GM18870 (cell line): Measurements from ENCODE around the gene CRYBB3.
"Not testable (repeated sequence)": the region's sequence is repeated elsewhere in the genome, so short reads cannot be mapped to it uniquely, and the experiment has no call there.

Experiments used
- ATAC-seq: cut with Tn5 transposase; IDR thresholded peaks from one replicate; pipeline ENCODE4 v1.9.1; 2021; ENCODE audit warnings: moderate library complexity; ENCODE audit not compliant: unreplicated experiment

CRYBB3 gene

DNA sequence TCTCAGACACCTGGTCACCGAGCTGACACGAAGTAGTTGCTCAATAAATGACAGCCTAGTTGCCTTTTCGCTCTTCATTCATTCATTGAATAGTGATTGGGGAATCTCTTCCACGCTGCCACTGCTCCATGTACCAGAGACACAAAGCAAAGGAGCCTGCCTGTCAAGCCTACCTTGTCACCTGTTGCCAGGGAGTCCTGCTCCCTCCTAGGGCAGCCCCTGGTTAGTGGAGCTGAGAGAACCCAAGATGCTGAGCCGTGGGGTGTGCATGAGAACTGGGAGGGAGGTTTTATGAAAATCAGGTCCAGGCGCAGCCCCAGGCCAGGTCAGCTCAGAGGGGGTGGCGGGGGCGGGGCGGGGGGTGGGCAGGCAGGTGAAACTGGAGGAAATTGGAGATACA lies 38.4 kb downstream of the CRYBB3 start:
- ATAC-seq: not testable (repeated sequence)

DNA sequence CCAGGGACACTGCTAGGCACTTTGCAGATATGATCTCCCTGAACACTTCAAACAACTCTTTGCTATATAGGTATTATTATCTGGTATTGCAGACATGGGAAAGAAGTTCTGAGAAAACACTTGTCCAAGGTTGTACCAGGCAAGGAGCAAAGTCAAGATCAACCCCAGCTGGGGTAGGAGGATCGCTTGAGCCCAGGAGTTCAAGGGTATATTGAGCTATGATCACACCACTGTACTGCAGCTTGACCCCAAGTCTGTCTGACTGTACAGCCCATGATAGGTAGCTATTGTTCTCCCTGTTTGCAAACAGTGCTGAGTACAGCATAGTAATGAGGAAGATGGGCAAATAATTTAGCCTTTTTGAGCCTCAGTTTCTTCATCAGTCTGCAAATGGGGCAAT lies 55.5 kb downstream of the CRYBB3 start:
- ATAC-seq: not testable (repeated sequence)
